ENCODE measurements around the gene TBC1D22B.

TBC1D22B gene

GRCh38 chr6:37239526-37239925, 18.0 kb upstream of the TBC1D22B start:
- DNase-seq, result no peak

- DNase-seq, result peak in 38 of 51 donors; percentile 2 to 72 (median 47)
Observed at GRCh38 chr6:37239950-37240713, 17.4 kb upstream of the TBC1D22B start.

- no peak for DNase-seq
Observed at GRCh38 chr6:37241131-37241530, 16.4 kb upstream of the TBC1D22B start.

DNA sequence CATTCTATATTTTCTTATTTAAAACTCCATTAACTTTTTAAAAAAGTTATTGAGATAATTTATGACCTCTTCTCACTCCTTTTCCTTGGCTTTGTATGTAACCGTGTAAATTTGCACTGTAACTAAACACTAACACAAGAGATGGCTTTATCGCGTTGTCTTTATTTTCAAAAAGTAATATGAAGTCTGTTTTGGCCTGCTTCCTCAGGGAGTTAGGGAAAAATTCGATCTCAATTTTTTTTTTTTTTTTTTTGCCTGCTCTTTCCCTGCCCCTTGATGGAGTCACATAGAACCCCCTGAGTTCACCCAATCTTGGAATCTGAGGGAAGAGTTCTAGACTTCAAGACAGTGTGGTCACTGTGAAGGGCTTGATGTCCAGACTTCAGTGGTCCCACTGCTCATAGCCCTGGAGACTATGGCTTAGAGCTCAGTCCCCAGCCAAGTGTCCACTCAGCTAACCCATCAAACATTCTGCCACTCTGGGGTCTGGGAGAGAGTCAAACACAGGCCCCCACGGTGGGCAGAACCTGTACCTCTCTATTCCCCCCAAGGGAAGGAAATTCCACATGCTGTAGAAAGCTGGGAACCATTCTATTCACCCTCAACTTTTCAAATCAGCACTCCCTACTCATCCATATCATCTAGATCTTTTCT, 15.7 kb upstream of the TBC1D22B start:
- DNase-seq, result no peak

GRCh38 chr6:37242429-37243052, 15.0 kb upstream of the TBC1D22B start:
- DNase-seq, result no peak

DNA sequence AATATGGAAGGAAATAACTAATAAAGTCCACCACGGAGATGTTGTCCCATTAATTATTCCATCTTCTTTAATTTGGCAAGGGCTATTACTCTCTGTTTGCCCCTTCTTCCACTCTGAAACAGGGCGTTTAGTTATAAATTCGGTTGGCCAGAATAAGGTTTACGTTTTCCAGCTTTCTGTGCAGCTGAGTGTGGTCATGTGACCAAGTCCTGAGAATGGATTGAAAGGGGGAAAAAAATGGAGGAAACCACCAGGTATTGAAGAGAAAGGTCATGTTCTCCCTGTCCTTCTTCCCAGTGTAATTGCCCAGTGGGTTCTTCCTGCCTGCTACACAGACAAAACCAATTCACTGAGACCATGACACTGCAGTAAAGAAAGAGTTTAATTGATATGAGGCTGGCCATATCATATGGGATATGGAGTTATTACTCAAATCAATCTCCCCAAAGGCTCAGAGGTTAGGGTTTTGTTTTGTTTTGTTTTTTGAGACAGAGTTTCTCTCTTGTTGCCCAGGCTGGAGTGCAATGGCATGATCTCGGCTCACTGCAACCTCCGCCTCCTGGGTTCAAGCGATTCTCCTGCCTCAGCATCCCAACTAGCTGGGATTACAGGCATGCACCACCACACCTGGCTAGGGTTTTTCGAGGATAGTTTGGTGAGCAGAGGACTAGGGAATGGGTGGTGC, 14.3 kb upstream of the TBC1D22B start:
- DNase-seq, result no peak

- DNase-seq, result no peak
Observed at GRCh38 chr6:37243816-37244370, 13.7 kb upstream of the TBC1D22B start.

GRCh38 chr6:37244430-37245310, 12.9 kb upstream of the TBC1D22B start:
- DNase-seq, result peak in 17 of 51 donors; percentile 2 to 50 (median 14)

GRCh38 chr6:37251211-37251780, 6.3 kb upstream of the TBC1D22B start:
- no peak for DNase-seq

GRCh38 chr6:37253486-37254007, 4.0 kb upstream of the TBC1D22B start:
- DNase-seq, result no peak

- DNase-seq, result no peak
Observed at GRCh38 chr6:37254881-37255280, 2.7 kb upstream of the TBC1D22B start.

GRCh38 chr6:37256692-37257319, 766 bp upstream of the TBC1D22B start:
- no peak for DNase-seq

DNA sequence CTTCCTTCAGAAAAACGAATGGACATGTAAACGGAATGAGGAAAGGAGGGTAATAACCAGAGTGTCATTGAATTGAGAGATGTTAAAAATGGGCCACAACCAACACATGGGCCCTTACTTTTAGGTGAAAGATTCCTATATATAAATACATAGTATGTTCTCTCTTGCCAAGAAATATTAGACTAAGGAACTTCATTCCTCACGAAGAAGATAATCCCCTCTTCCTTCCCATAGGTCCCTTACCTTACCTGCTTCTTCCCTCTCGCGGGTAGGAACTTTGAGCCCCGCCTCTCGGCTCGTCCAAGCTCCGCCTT, 295 bp upstream of the TBC1D22B start:
- no peak for DNase-seq

GRCh38 chr6:37258405-37259105, 983 bp downstream of the TBC1D22B start:
- DNase-seq, result no peak

DNA sequence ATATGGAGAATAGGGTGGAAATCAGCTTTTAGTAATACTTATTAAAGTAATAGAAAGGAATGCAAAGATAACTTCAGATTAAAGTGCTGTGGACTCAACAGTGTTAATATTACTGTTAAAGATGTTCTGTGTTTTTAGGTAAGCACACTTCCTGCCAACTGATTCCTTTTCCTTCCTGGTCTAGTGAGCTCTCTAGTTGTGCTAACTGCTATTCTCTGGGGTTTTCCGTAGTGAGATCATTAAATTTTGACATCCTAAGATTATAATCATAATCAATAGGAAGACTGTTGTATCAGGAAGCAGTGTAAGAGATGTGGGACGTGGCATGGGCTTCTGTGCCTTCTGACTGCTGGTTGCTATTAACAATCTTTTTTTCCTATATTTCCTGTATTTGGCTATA, 1.6 kb downstream of the TBC1D22B start:
- DNase-seq, result no peak

GRCh38 chr6:37260040-37260439, 2.5 kb downstream of the TBC1D22B start:
- DNase-seq, result no peak

- no peak for DNase-seq
Observed at GRCh38 chr6:37260444-37260843, 2.9 kb downstream of the TBC1D22B start.

GRCh38 chr6:37261198-37261597, 3.6 kb downstream of the TBC1D22B start:
- no peak for DNase-seq

GRCh38 chr6:37262446-37263026, 5.0 kb downstream of the TBC1D22B start:
- DNase-seq, result no peak

Measured in hypothalamus (tissue), 51 donors.